ENCODE results near the gene NAA60.

GRCh38 chr16:3482659-3483241 lies 39.3 kb downstream of the NAA60 start:
- TF ChIP-seq, protein P1, sequence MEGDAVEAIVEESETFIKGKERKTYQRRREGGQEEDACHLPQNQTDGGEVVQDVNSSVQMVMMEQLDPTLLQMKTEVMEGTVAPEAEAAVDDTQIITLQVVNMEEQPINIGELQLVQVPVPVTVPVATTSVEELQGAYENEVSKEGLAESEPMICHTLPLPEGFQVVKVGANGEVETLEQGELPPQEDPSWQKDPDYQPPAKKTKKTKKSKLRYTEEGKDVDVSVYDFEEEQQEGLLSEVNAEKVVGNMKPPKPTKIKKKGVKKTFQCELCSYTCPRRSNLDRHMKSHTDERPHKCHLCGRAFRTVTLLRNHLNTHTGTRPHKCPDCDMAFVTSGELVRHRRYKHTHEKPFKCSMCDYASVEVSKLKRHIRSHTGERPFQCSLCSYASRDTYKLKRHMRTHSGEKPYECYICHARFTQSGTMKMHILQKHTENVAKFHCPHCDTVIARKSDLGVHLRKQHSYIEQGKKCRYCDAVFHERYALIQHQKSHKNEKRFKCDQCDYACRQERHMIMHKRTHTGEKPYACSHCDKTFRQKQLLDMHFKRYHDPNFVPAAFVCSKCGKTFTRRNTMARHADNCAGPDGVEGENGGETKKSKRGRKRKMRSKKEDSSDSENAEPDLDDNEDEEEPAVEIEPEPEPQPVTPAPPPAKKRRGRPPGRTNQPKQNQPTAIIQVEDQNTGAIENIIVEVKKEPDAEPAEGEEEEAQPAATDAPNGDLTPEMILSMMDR (IDR thresholded peaks at IDR 0.05): no peak
- TF ChIP-seq POLR2A (IDR thresholded peaks at IDR 0.05): no peak
